ENCODE results near the gene FLT1.

The FLT1 gene

GRCh38 chr13:28539625-28540286 lies 44.8 kb upstream of the FLT1 start:
- Histone ChIP-seq H3K36me3 (no peaks in the 10 kb centered on the region), H3K27me3 (ENCODE audit: insufficient read depth, low read depth, severe bottlenecking) (no peaks in the 10 kb centered on the region), H3K9me3 (ENCODE audit: severe bottlenecking) (no peaks in the 10 kb centered on the region), H3K27ac (no peak overlapping the region), H3K4me3 (ENCODE audit: low read depth, low read length) (no peak overlapping the region)
- no peak for DNase-seq
- TF ChIP-seq, protein P1, sequence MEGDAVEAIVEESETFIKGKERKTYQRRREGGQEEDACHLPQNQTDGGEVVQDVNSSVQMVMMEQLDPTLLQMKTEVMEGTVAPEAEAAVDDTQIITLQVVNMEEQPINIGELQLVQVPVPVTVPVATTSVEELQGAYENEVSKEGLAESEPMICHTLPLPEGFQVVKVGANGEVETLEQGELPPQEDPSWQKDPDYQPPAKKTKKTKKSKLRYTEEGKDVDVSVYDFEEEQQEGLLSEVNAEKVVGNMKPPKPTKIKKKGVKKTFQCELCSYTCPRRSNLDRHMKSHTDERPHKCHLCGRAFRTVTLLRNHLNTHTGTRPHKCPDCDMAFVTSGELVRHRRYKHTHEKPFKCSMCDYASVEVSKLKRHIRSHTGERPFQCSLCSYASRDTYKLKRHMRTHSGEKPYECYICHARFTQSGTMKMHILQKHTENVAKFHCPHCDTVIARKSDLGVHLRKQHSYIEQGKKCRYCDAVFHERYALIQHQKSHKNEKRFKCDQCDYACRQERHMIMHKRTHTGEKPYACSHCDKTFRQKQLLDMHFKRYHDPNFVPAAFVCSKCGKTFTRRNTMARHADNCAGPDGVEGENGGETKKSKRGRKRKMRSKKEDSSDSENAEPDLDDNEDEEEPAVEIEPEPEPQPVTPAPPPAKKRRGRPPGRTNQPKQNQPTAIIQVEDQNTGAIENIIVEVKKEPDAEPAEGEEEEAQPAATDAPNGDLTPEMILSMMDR (IDR thresholded peaks at IDR 0.05; ENCODE audit: low read depth, low read length): no peak

- Histone ChIP-seq H3K27ac (no peak overlapping the region), H3K36me3 (no peaks in the 10 kb centered on the region), H3K27me3 (ENCODE audit: insufficient read depth, low read depth, severe bottlenecking) (no peaks in the 10 kb centered on the region), H3K9me3 (ENCODE audit: severe bottlenecking) (no peaks in the 10 kb centered on the region), H3K4me3 (ENCODE audit: low read depth, low read length) (no peak overlapping the region)
- DNase-seq: no peak
- TF ChIP-seq, protein P1 (IDR thresholded peaks at IDR 0.05; ENCODE audit: low read depth, low read length): no peak
Measured at GRCh38 chr13:28538932-28539331, 44.0 kb upstream of the FLT1 start.

DNA sequence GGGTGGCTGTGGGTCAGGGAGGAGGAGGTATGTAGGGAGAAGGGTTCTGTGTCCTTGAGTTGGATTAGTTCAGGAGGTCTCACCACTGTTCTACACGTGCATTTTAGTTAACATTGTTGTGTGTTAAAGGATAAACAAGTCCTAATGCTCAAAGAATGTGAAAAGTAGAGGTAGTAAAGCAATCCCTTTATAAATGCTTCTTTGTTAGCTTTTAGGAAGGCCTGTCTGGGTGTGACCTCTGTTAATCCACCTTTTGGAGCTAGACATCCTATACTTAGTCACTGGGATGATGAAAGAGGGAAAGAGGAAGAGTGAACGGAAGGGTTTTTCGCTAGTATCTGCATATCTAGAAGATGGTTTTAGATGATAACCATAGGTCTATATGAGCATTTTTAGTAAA lies 42.2 kb upstream of the FLT1 start:
- TF ChIP-seq, protein P1 (IDR thresholded peaks at IDR 0.05; ENCODE audit: low read depth, low read length): no peak
- Histone ChIP-seq H3K36me3 (no peaks in the 10 kb centered on the region), H3K9me3 (ENCODE audit: severe bottlenecking) (no peaks in the 10 kb centered on the region), H3K27ac (no peak overlapping the region), H3K27me3 (ENCODE audit: insufficient read depth, low read depth, severe bottlenecking) (no peaks in the 10 kb centered on the region), H3K4me3 (ENCODE audit: low read depth, low read length) (no peak overlapping the region)
- no peak for DNase-seq

DNA sequence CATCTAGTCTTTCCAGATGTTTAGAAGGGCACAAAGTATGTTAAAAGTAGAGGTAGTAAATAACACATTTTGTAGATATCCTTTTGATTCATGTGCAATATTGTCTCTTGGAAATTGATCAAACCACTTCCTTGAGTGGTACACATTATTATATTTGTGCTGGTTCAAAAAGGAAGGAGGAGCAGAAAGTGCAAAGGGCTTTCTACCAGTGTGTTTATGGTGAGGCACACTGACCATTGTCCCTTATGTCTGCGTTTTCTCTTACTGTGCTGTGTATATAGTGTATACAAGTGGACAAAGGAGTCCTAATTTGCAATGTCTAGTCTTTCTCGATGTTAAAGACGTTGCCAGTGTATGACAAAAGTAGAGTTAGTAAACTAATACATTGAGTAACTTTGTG lies 41.4 kb upstream of the FLT1 start:
- Histone ChIP-seq H3K4me3 (ENCODE audit: low read depth, low read length) (no peak overlapping the region), H3K9me3 (ENCODE audit: severe bottlenecking) (no peaks in the 10 kb centered on the region), H3K27me3 (ENCODE audit: insufficient read depth, low read depth, severe bottlenecking) (no peaks in the 10 kb centered on the region), H3K36me3 (no peaks in the 10 kb centered on the region), H3K27ac (no peak overlapping the region)
- TF ChIP-seq, protein P1 (IDR thresholded peaks at IDR 0.05; ENCODE audit: low read depth, low read length): no peak
- DNase-seq: no peak

GRCh38 chr13:28535734-28536133 lies 40.8 kb upstream of the FLT1 start:
- H3K4me3 ChIP-seq (ENCODE audit: low read depth, low read length): no peak overlapping the region
- TF ChIP-seq, protein P1 (IDR thresholded peaks at IDR 0.05; ENCODE audit: low read depth, low read length): no peak
- DNase-seq: no peak
- no peaks in the 10 kb centered on the region for H3K27me3 ChIP-seq (ENCODE audit: insufficient read depth, low read depth, severe bottlenecking)
- no peak overlapping the region for H3K27ac ChIP-seq
- H3K9me3 ChIP-seq (ENCODE audit: severe bottlenecking): no peaks in the 10 kb centered on the region
- no peaks in the 10 kb centered on the region for H3K36me3 ChIP-seq

DNA sequence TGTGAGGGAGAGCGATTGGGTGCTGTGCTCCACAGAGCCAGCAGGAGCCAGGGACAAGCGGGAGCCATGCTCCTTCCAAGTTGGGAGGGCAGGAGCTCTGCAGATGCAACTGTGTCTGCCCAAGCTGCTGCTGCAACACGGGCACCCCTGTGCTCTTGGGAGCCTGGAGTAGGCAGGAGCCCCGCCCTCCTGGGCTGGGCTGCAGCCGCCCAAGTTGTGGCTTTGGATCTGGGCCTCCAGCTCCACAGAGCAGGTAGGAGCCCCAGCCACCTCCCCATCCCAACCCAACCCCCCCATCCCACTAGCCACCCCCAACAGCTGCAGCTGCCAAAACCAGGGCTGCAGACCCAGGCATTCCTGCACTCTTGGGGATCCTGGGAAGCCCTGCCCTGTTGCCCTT lies 39.9 kb upstream of the FLT1 start:
- H3K27me3 ChIP-seq (ENCODE audit: insufficient read depth, low read depth, severe bottlenecking): no peaks in the 10 kb centered on the region
- H3K36me3 ChIP-seq: no peaks in the 10 kb centered on the region
- no peaks in the 10 kb centered on the region for H3K9me3 ChIP-seq (ENCODE audit: severe bottlenecking)
- no peak overlapping the region for H3K4me3 ChIP-seq (ENCODE audit: low read depth, low read length)
- TF ChIP-seq, protein P1 (IDR thresholded peaks at IDR 0.05; ENCODE audit: low read depth, low read length): no peak
- no peak overlapping the region for H3K27ac ChIP-seq
- DNase-seq: no peak

Measured in WERI-Rb-1 (cell line).